Keratinocyte (primary cell): Measurements from ENCODE around the gene DCHS2.

Source experiments
- EZH2 ChIP-seq: IDR thresholded peaks from one replicate; pipeline ENCODE4 v1.6.1; 2012; ENCODE audit warnings: inconsistent platforms, mild to moderate bottlenecking, low read length, moderate library complexity
- TF ChIP-seq, protein P1 (sequence below), 3 experiments: IDR thresholded peaks in 1 of 3; conservative IDR thresholded peaks in 1 of 3; optimal IDR thresholded peaks in 1 of 3; 2 replicates in 2 of 3; 3 replicates in 1 of 3; pipeline versions ENCODE3 to v1.5.1; 2011; ENCODE audit warnings: low read length in 3 of 3, mild to moderate bottlenecking in 3 of 3, moderate library complexity in 2 of 3, control low read depth in 1 of 3, inconsistent platforms in 1 of 3; ENCODE audit not compliant: insufficient read depth in 2 of 3; ENCODE audit errors: extremely low read depth in 1 of 3

DNA sequence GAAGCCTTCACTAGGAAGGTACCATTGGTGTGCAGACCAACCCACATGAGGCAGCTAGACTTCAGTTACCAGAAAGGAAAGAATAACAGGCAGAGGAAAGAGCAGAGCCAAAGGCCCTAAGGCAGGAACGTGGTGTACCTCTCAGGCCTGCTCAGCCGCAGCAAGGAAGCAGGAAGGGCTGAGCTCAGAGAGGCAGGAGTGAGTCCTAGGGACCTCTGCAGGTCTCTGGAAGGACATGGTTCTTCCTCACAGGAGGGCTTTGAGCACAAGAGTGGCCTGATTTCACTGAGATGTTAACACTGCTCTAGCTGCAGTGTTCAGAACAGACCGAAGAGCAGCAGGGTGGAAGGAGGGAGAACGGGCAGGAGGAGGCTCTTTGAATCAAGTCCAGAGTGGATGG is 124.6 kb downstream of the DCHS2 start:
- TF ChIP-seq, protein P1, sequence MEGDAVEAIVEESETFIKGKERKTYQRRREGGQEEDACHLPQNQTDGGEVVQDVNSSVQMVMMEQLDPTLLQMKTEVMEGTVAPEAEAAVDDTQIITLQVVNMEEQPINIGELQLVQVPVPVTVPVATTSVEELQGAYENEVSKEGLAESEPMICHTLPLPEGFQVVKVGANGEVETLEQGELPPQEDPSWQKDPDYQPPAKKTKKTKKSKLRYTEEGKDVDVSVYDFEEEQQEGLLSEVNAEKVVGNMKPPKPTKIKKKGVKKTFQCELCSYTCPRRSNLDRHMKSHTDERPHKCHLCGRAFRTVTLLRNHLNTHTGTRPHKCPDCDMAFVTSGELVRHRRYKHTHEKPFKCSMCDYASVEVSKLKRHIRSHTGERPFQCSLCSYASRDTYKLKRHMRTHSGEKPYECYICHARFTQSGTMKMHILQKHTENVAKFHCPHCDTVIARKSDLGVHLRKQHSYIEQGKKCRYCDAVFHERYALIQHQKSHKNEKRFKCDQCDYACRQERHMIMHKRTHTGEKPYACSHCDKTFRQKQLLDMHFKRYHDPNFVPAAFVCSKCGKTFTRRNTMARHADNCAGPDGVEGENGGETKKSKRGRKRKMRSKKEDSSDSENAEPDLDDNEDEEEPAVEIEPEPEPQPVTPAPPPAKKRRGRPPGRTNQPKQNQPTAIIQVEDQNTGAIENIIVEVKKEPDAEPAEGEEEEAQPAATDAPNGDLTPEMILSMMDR (optimal IDR thresholded peaks at IDR 0.05 in 1 of 3, IDR thresholded peaks at IDR 0.05 in 1 of 3, conservative IDR thresholded peaks at IDR 0.05 in 1 of 3; ENCODE audit: extremely low read depth in 1 of 3, insufficient read depth in 2 of 3, low read length in 3 of 3), result no peak
- no peak for TF ChIP-seq EZH2
